GM21737 (cell line): ENCODE results near the gene LAMA1.
"Not testable (repeated sequence)": the region's sequence is repeated elsewhere in the genome, so short reads cannot be mapped to it uniquely, and the experiment has no call there.

Experiments
- ATAC-seq: cut with Tn5 transposase; IDR thresholded peaks from one replicate; pipeline ENCODE4 v1.9.1; 2021; ENCODE audit warnings: mild to moderate bottlenecking, moderate library complexity; ENCODE audit not compliant: unreplicated experiment

The LAMA1 gene, protein sequence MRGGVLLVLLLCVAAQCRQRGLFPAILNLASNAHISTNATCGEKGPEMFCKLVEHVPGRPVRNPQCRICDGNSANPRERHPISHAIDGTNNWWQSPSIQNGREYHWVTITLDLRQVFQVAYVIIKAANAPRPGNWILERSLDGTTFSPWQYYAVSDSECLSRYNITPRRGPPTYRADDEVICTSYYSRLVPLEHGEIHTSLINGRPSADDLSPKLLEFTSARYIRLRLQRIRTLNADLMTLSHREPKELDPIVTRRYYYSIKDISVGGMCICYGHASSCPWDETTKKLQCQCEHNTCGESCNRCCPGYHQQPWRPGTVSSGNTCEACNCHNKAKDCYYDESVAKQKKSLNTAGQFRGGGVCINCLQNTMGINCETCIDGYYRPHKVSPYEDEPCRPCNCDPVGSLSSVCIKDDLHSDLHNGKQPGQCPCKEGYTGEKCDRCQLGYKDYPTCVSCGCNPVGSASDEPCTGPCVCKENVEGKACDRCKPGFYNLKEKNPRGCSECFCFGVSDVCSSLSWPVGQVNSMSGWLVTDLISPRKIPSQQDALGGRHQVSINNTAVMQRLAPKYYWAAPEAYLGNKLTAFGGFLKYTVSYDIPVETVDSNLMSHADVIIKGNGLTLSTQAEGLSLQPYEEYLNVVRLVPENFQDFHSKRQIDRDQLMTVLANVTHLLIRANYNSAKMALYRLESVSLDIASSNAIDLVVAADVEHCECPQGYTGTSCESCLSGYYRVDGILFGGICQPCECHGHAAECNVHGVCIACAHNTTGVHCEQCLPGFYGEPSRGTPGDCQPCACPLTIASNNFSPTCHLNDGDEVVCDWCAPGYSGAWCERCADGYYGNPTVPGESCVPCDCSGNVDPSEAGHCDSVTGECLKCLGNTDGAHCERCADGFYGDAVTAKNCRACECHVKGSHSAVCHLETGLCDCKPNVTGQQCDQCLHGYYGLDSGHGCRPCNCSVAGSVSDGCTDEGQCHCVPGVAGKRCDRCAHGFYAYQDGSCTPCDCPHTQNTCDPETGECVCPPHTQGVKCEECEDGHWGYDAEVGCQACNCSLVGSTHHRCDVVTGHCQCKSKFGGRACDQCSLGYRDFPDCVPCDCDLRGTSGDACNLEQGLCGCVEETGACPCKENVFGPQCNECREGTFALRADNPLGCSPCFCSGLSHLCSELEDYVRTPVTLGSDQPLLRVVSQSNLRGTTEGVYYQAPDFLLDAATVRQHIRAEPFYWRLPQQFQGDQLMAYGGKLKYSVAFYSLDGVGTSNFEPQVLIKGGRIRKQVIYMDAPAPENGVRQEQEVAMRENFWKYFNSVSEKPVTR (N-terminal part only)

DNA sequence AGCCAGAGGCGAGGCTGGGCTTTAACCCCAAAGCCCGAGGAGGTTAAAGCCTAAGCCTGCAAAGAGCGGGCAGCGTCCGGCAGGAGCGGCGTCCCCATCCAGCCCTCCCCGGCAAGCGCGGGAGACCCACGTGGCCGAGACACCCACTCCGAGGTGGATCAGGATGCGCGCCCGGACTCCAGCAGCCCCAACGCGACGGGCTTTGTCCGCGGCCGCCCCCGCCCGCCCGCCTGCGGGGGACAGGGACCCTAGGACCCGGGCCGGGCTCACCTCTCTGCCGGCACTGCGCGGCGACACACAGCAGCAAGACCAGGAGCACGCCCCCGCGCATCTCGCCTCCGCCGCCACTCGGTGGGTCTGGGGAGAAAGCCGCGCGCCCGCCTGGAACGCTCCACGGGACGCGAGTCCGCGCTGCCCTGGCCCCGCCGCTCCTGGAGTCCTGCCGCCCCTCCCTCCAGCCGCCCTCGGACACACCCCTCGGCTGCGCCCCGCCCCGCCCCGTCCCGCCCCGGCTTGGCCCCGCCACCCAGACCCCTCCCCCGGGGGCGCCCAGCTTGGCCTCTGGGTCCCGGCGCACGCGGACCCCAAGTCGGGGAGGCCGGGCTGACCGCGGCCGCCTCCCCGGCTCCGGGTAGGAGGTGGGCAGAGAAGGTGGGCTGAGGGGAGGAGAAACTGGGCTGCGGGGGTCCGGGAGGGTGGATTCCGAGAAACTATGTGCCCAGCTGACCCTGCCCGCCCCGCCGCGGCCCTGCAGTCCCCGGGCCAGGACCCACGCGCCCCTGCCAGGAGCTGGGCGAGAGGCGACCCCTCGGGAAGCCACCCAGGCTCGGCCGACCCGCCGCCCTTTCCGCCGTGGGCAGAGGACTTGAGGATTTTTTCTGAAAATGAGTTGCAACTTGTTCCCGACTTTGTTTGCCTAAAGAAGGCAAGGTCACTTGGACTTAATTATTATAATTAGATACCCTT, at the start of gene LAMA1:
TSS of gene LAMA1 (minus strand) at position 408 of the 966 bp plus-strand sequence. CDS start at position 331, 77 bp downstream.
- no peak for ATAC-seq

DNA sequence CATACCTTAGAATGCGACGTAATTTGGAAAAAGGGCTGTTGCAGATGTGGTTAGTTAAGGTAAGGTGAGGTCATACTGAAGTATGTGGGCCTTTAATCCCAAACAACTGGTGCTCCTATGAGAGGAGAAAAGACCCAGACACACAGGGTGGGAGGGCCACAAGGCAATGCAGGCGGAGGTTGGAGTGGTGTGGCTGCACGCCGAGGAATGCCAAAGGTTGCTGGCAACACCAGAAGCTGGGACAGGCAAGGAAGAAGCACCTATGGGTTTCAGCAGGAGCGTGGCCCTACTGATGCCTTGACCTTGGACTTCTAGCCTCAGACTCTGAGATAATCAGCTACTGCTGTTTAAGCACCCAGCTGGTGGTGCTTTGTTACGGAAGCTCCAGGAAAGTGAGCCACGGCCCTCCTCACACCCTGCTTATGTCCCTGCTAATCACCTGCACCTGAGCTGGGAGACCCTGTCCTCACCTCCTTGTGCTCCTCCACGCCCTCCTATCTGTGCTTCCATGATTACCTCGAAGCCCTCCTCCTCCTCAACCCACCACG, 48.3 kb upstream of the LAMA1 start:
- ATAC-seq: no peak

DNA sequence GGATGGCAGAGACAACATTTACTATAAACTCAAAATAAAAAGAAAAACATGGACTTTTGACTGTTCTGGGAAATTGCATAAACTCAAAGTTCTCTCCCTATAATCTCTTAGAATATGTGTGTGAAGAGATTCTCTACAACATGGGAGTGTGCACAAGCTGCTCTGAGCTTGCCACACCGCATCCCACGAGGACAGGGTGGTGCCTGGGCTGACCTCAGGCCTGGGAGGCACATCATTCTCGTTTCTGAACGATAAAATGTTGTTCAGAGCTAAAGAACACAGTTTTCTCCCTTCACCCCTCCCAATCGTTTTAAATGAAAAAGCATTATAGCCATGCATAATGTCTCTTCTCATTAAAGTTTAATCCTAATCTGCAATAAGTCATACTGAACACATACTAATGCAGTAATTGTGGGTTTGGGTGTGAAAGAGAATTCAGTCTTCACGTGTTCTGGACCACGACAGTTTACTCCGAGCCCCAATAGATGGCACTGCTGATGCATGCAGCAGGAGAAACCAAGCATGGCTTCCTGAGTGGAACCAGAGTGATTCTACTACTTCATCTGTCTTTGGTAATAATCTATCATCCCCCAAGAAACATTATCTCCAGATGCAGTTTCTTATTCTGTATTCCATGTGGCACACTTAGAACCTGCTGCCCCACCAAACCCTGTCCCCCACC, 46.9 kb upstream of the LAMA1 start:
- no peak for ATAC-seq

DNA sequence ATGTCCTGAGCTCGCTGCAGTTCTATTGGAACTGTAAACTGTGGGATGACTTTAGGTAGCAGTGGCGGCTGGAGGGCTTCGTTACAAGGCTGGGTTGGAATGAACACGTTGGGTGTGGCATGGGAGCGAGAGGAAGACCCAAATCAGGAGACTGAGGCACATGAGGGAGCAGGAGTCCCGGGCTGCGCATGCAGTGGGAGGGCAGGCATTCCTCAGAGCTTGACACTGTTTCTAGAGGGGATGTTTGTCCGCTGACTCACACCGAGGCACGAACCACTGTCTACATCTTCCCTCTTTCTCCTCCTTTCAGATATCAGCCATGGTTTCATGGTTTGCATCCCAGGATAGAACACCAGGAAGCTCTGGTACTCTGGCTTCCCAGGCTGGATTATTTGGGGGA, 40.6 kb upstream of the LAMA1 start:
- ATAC-seq: no peak

DNA sequence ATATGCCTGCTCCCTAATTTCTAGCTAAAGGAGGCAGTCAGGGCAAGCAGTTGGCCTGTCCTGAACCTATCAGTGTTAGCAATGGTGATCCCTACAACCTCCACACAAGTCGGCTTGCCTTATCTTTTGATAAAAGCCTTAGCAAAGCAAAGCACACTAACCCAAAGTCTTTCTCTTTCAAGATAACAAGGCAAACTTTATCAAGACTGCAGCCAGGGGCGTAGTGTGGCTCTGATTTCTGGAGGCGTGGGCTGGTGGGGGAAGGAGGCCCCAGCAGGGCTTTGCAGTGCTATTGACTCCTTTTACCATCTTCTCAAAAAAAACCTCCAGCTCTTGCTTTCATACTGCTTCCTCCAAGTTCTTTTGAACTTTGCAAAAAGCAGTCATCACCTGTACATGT, 40.2 kb upstream of the LAMA1 start:
- no peak for ATAC-seq

DNA sequence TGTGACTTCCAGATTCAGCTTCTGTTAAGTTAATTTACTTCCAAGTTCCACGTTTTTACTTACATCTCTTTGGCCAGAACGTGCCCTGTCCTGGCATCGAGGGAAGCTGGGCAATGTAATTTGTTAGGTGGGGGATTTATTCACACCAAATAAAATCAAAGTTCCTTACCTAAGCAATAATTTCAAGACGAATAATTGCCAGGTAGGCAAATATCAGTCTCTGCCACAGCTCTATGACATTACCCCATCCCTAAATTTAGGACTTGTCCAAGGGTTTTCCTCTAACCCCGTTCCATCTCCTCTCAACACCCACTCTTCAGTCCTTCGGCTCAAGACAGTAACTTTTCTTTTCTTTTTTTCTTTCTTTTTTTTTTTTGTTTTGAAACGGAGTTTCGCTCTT, 38.3 kb upstream of the LAMA1 start:
- no peak for ATAC-seq

DNA sequence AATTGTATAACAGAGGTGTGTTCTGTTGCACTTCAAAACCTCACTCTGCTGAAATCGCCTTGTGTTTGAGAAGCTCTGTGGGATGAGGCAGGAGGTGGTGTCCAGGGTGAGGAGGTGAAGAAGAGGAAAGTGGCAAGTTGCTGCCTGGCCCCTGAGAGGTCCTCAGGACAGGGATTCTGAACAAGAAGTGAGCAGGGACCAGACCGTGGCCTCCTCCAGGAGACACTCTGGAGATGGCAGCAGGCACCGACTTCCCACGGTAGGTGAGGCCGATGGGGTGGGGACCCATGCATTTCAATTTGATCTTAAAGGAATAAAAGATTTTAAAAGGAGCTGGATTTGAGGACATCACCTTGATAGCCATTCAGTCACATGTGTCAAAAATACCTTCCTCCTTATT, 37.5 kb upstream of the LAMA1 start:
- no peak for ATAC-seq

DNA sequence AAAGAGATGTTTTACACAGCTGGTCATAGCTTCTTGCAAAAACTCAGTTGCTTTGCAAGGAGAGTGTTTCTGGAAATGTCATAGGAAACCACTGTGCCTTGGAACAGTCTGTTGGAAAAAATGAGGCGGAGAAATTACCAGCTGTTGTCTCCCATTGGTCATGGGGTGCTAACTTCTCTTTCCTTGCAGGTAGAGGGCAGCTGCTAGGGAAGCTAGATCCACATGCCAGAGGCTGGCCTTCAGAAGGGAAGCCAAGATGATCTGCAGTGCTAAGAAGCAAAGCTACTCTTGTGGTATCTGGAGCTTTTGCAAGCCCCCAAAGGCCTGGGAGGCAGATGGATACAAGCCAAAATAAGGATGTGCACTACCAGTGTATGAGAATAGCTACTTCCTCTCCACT, 34.8 kb upstream of the LAMA1 start:
- no peak for ATAC-seq

DNA sequence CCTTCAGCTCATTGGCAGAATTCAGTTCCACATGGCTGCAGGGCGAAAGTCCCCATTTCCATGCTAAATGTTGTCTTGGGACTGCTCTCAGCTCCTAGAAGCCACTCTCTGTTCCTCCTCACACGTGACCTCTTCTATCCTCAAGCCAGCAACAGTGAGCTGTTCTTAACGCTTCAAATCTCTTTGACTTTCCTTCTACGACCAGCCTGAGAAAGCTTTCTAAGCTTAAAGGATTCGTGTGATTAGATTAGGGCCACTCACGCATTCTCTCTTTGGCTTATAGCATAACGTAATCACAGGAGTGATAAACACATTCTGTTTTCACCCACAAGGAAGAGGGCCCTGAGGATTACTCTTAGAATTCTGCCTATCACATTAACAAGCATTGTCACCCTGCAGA, 29.8 kb upstream of the LAMA1 start:
- no peak for ATAC-seq

DNA sequence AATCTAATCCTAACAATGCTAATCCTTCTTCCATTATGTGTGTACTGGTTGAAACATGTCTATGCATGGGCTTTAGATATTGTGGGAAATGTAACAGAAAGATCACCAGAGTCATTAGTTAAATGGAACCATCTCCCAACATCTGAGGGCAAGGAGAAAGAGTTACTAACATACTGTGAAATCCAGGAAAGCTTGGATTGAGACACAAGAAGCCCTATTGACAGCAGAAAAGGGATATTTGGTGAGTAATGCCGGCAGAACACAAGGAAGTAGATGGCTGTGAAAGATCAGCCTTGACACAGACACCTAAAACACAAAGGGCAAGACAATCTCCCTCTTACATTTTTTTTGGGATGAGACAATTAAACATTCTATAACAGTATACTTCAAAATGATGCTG, 28.5 kb upstream of the LAMA1 start:
- ATAC-seq: no peak

DNA sequence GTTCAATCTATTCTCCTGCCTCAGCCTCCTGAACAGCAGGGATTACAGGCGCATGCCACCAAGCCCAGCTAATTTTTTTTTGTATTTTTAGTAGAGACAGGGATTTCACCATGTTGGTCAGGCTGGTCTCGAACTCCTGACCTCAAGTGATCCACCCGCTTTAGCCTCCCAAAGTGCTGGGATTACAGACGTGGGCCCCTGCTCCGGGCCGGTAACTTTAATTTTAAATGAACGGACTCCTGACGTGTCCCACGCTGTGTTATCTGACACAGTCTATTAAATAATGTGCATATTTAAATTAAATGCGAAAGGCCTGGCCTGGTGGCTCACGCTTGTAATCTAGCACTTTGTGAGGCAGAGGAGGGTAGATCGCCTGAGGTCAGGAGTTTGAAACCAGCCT, 27.3 kb upstream of the LAMA1 start:
- not testable (repeated sequence) for ATAC-seq

DNA sequence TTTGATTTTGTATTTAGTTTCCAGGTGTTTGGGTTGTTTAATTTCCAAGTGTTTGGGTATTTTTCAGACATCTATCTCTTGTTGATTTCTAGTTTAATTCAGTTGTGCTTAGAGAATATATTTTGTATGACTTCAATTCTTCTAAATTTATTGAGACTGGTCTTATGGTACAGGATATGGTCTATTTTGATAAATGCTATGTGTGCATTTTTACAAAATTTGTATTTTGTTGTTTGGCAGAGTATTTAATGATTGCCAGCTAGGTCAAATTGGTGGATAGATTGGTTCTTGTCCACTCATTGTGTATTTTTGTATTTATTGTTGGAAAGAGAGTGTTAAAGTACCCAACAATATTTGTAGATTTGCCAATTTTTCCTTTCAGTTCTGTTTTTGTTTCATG, 23.7 kb upstream of the LAMA1 start:
- ATAC-seq: no peak

DNA sequence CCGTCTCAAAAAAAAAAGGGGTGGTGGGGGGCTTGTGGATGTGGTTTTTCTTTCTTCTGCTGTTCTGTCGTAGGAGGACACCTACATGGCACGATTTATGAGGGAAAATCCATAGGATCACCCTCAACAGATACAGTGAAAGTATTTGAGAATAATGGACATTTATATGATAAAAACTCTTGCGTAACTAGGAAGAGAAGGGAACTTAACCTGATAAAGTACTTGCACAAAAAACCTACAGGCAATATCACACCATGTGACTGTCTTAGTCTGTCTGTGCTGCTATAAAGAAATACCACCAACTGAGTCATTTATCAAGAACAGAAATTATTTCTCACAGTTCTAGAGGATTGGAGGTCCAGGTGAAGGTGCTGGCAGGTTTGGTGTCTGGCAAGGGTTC, 21.8 kb upstream of the LAMA1 start:
- ATAC-seq: no peak

DNA sequence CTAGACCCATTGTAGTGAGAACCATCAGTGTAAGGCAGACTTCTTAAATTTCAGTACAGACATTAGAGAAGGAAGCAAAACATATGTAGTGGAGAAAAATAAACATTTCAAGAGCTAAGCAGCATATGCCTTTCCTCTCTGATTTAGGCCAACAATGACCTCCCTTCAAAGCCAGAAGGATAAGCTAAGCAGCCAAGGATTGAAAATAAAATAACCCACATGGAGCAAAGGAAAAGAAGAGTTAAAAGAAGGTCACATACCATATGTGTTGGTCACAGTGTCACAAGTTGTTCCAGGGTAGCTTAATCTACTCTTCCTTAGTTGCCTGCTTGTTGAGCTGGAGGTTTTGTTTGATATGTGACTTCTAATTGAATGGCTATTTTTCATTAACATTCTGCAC, 15.6 kb upstream of the LAMA1 start:
- no peak for ATAC-seq

DNA sequence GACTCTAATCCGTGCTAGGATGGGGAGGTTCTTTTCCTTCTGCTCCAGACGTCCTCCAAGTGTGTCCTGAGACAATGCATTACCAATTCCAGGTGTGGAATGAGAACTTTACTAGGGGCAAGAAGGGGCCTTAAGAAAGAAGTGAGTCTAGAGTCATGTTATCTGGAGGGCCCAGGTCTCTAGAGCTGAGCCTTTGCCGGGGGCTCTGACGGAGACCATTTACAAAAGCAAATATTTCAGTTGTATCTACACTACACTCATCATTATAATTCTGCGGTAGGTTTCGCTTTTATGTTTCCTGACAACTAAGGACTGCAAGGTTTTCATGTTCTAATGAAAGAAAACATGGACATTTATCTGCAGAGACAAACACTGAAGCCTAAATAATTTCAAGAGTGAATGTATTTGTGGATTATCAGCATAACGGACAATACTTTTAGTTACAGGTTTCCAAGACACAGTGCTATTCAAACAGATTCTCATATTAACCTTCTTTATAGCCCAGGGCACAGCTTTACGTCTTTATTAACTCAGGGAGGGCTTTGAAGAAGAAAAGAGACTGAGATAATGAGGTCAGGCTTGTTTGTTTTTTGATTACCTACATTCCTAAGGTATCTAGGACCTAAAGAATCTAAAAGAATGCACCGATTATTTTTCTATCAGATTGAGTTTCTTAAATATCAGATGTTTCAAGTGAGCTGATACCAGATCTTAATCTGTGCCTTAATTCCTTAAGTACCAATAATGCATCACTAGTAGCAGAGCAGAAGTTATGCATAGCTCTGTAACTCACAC, 15.0 kb upstream of the LAMA1 start:
- no peak for ATAC-seq

DNA sequence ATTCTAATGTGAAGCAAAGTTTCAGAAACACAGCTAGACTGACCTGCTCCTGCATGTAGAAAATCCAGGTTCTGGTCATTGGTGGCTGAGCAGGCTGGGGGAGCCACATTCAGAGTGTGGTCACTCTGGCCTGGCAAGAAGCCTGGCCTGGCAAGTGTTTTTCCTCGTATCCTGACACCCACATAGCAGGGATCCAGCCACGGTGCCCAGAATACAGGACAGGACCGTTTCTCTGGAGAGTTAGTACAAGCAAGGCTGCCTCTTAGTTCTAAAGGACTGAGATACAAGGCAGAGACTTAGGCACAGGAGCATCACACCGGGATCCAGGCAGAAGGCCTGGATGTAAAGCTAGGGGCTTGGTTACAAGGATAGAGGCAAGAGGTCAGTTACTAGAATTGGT, 4.8 kb upstream of the LAMA1 start:
- no peak for ATAC-seq

DNA sequence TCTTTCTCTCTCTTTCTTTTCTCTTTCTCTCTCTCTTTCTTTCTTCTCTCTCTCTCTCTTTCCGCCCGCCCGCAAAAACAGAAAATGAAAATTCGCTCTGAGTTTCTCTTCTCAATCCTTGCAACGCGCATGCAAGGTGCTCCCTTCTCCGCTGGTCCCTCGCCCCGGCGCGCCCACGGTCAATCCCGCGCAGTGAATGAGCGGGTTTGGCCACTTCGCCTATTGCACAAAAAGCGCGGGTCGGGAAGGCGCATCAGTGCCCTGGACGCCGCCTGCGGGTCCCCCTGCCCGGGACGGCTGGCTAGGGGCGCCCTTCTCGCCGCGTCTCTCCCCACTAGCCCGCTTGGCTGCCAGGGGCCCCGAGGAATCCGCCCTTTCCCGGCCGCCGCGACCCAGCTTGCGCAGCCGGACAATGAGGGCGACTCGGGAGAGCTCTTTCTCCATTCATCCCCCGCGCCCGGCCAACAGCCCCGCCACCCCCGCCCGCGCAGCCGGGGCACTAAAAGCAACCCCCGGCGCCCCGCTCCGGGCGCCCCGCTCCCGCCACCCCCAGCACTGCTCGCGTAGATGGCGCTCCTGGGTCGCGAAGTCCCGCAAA, 706 bp downstream of the LAMA1 start:
- no peak for ATAC-seq
